A549 treated with AZD9567 at 1 μM for 4 hours (cell line): Measurements from ENCODE around the gene TUNAR. TPM values are rescaled to one million over a fixed set of nuclear protein-coding genes. Genes with fewer than 3 reads are reported as not detected.

ENCODE experiments used
- total RNA-seq: library from RNA; stranded (reverse); fragments of 200-300 nt; extraction: Qiagen RNA extraction; gene quantifications from 5 replicates; pipeline ENCODE4 v1.2.3, GENCODE V29; 2022; ENCODE audit not compliant: insufficient read depth

Gene TUNAR
- not detected in 5 replicates for total RNA-seq

DNA sequence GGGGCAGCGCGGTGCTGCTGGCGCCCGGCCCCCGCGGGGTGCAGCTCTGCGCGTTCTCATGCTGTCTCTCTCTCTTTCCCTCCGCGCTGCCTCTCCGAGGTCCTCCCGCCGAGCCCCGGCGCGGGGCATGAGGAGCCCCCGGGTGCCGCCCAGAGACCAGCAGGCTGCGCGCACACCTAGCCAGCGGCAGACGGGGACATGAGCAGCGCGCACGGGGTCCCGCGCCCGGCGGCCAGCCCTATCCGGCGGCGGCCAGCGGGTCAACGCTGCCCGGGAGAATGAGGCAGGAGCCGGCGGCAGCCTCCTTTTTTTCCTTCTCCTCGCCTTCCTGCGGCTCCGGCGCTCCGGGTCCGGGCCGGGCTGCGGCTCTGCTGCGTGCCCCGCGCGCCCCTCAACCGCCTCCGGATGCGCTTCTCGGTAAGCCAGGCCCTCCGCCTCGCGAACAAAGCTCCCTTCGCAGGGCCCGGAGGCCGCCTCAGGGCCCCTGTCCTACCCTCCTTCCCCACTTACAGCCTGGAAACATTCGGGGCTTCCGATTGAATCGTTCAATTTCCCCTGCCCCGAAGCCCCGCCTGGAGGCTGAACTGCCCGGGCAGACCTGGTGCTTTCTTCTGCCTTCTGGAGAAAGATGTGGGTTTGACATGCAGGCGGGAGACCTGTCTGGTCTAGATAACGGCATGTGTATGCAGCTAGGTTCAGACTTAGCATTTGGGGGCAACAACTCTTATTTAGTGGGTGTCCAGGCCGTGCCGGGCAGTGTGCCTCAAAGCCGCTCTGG lies at the start of gene TUNAR:
TUNAR (plus strand) TSS at position 72 of the 778 bp plus-strand sequence.

Other genes starting within 250 kb of the TUNAR start
- not detected in 5 replicates for gene TCL1B, start 190.4 kb upstream of the TUNAR start, total RNA-seq
- not detected in 5 replicates for gene TCL1A, start 162.7 kb upstream of the TUNAR start, total RNA-seq
- gene C14orf132, start 162.5 kb downstream of the TUNAR start, total RNA-seq: 1.6 to 5.6 TPM (median 5.3 TPM) in 5 replicates